MM.1S (cell line): ENCODE data around the gene ARFIP1.

Experiments used
- DNase-seq: peaks from one replicate; pipeline ENCODE4 v3.0.0-alpha.2; 2015
- H2AFZ ChIP-seq: fragments of 300-600 bp; sonication (generic); 2 replicates; pipeline ENCODE4 v1.6.0; 2016; ENCODE audit warnings: antibody characterized with exemption, low read length
- H3F3A ChIP-seq: fragments of 300-600 bp; sonication (generic); 2 replicates; pipeline ENCODE4 v1.6.1; 2016; ENCODE audit warnings: mild to moderate bottlenecking, antibody characterized with exemption, low read length, moderate library complexity, mixed read lengths; ENCODE audit not compliant: insufficient read depth
- H3K27ac ChIP-seq: fragments of 300-600 bp; sonication (generic); 2 replicates; pipeline ENCODE4 v1.5.1; 2016; ENCODE audit warnings: mild to moderate bottlenecking, low read length
- H3K27me3 ChIP-seq: fragments of 300-600 bp; sonication (generic); replicated peaks from 2 replicates; pipeline ENCODE4 v1.6.0; 2016; ENCODE audit warnings: low read length; ENCODE audit not compliant: insufficient read depth
- H3K36me3 ChIP-seq: fragments of 300-600 bp; sonication (generic); replicated peaks from 2 replicates; pipeline ENCODE4 v1.6.1; 2016; ENCODE audit warnings: mild to moderate bottlenecking, low read length, mixed read lengths; ENCODE audit not compliant: insufficient read depth
- H3K4me1 ChIP-seq: fragments of 300-600 bp; sonication (generic); 2 replicates; pipeline ENCODE4 v1.6.1; 2016; ENCODE audit warnings: low read length, mixed read lengths
- H3K4me2 ChIP-seq: fragments of 300-600 bp; sonication (generic); 2 replicates; pipeline ENCODE4 v1.6.0; 2016; ENCODE audit warnings: low read depth, low read length
- H3K4me3 ChIP-seq: fragments of 300-600 bp; sonication (generic); 2 replicates; pipeline ENCODE4 v1.5.1; 2016; ENCODE audit warnings: low read length, mixed read lengths
- H3K79me2 ChIP-seq: fragments of 300-600 bp; sonication (generic); 2 replicates; pipeline ENCODE4 v1.6.1; 2016; ENCODE audit warnings: mixed run types, low read length, mixed read lengths
- H3K9ac ChIP-seq: fragments of 300-600 bp; sonication (generic); 2 replicates; pipeline ENCODE4 v1.6.1; 2016; ENCODE audit warnings: low read length, mixed read lengths
- H3K9me2 ChIP-seq: fragments of 300-600 bp; sonication (generic); replicated peaks from 2 replicates; pipeline ENCODE4 v1.6.1; 2016; ENCODE audit warnings: mild to moderate bottlenecking, low read length, mixed read lengths; ENCODE audit not compliant: insufficient read depth
- H3K9me3 ChIP-seq: fragments of 300-600 bp; sonication (generic); replicated peaks from 2 replicates; pipeline ENCODE4 v1.6.1; 2016; ENCODE audit warnings: mild to moderate bottlenecking, low read length, mixed read lengths; ENCODE audit not compliant: insufficient read depth
- H4K20me1 ChIP-seq: fragments of 300-600 bp; sonication (generic); 2 replicates; pipeline ENCODE4 v1.6.1; 2016; ENCODE audit warnings: mild to moderate bottlenecking, low read length, moderate library complexity, mixed read lengths; ENCODE audit not compliant: insufficient read depth
- CTCF ChIP-seq: fragments of 300-600 bp; sonication (generic); IDR thresholded peaks from 2 replicates; pipeline ENCODE4 v1.5.1; 2016; ENCODE audit warnings: antibody characterized with exemption, low read length, mixed read lengths
- EZH2 ChIP-seq: fragments of 300-600 bp; sonication (generic); optimal IDR thresholded peaks from 2 replicates; pipeline ENCODE3; 2017; ENCODE audit warnings: low read depth, mild to moderate bottlenecking, antibody characterized with exemption, low read length, mixed read lengths
- EZH2phosphoT487 ChIP-seq: fragments of 300-600 bp; sonication (generic); IDR thresholded peaks from 2 replicates; pipeline ENCODE4 v1.6.1; 2018; ENCODE audit warnings: antibody characterized with exemption, low read length

Gene ARFIP1

GRCh38 chr4:152920768-152921167, 141.0 kb downstream of the ARFIP1 start:
- DNase-seq: no peak

GRCh38 chr4:152921284-152921683, 141.5 kb downstream of the ARFIP1 start:
- no peak for DNase-seq
- no peak for TF ChIP-seq EZH2
- TF ChIP-seq CTCF: no peak
- TF ChIP-seq EZH2phosphoT487: no peak
- no peaks in the 10 kb centered on the region for H4K20me1 ChIP-seq

More at GRCh38 chr4:152920768-152921167, 141.0 kb downstream of the ARFIP1 start:
- Histone ChIP-seq H3K36me3 (no peaks in the 10 kb centered on the region), H3F3A (no peaks in the 10 kb centered on the region), H4K20me1 (no peaks in the 10 kb centered on the region), H3K4me2 (no peak overlapping the region), H3K4me3 (no peak overlapping the region), H3K9me2 (no peaks in the 10 kb centered on the region), H3K4me1 (no peaks in the 10 kb centered on the region), H3K27ac (no peak overlapping the region), H2AFZ (no peak overlapping the region), H3K9ac (no peak overlapping the region), H3K79me2 (no peaks in the 10 kb centered on the region), H3K9me3 (no peaks in the 10 kb centered on the region), H3K27me3 (no peaks in the 10 kb centered on the region)
- TF ChIP-seq CTCF: no peak
- no peak for TF ChIP-seq EZH2
- TF ChIP-seq EZH2phosphoT487: no peak

GRCh38 chr4:152925851-152926250, 146.1 kb downstream of the ARFIP1 start:
- Histone ChIP-seq H3K9ac (no peak overlapping the region), H3K9me3 (no peaks in the 10 kb centered on the region), H3K4me2 (no peak overlapping the region), H3K4me1 (no peaks in the 10 kb centered on the region), H3K36me3 (no peaks in the 10 kb centered on the region), H3F3A (no peaks in the 10 kb centered on the region), H3K9me2 (no peaks in the 10 kb centered on the region), H2AFZ (no peak overlapping the region), H4K20me1 (no peaks in the 10 kb centered on the region), H3K79me2 (no peaks in the 10 kb centered on the region), H3K27ac (no peak overlapping the region), H3K4me3 (no peak overlapping the region), H3K27me3 (no peaks in the 10 kb centered on the region)
- DNase-seq: no peak
- TF ChIP-seq CTCF (no peak), EZH2phosphoT487 (no peak), EZH2 (no peak)

More at GRCh38 chr4:152921284-152921683, 141.5 kb downstream of the ARFIP1 start:
- no peaks in the 10 kb centered on the region for H3K79me2 ChIP-seq
- H3K27ac ChIP-seq: no peak overlapping the region
- H3K4me2 ChIP-seq: no peak overlapping the region
- H3K9me3 ChIP-seq: no peaks in the 10 kb centered on the region
- no peaks in the 10 kb centered on the region for H3K9me2 ChIP-seq
- no peak overlapping the region for H2AFZ ChIP-seq
- H3K4me3 ChIP-seq: no peak overlapping the region
- no peak overlapping the region for H3K9ac ChIP-seq
- no peaks in the 10 kb centered on the region for H3K4me1 ChIP-seq
- H3K36me3 ChIP-seq: no peaks in the 10 kb centered on the region
- H3F3A ChIP-seq: no peaks in the 10 kb centered on the region
- H3K27me3 ChIP-seq: no peaks in the 10 kb centered on the region
